ENCODE results near the gene PHLDA2.

- no peak for TF ChIP-seq CTCF (IDR thresholded peaks at IDR 0.05)
- TF ChIP-seq ESRRA (IDR thresholded peaks at IDR 0.05; ENCODE audit: borderline replicate concordance, low read length), result no peak
- no peak for TF ChIP-seq ZSCAN20 (CRISPR knock-in tag; IDR thresholded peaks at IDR 0.05)
- TF ChIP-seq POLR2A (IDR thresholded peaks at IDR 0.05; ENCODE audit: low read length), result no peak
- no peak for TF ChIP-seq RCOR1 (IDR thresholded peaks at IDR 0.05; ENCODE audit: low read depth, low read length)
- TF ChIP-seq EP300 (IDR thresholded peaks at IDR 0.05), result no peak
- TF ChIP-seq NPAS2 (CRISPR knock-in tag; IDR thresholded peaks at IDR 0.05; ENCODE audit: borderline replicate concordance), result no peak
- TF ChIP-seq RAD21 (conservative IDR thresholded peaks at IDR 0.05 in 1 of 2, IDR thresholded peaks at IDR 0.05 in 1 of 2), result no peak
- TF ChIP-seq EHMT2 (IDR thresholded peaks at IDR 0.05; ENCODE audit: low read depth), result no peak
- no peak for TF ChIP-seq USF2 (IDR thresholded peaks at IDR 0.05)
- no peak for TF ChIP-seq CBX2 (IDR thresholded peaks at IDR 0.05; ENCODE audit: borderline replicate concordance, low read depth)
Observed at GRCh38 chr11:2883979-2884815, 45.0 kb downstream of the PHLDA2 start.

Measured in A549 (cell line).